Coronary artery (tissue), 2 donors: ENCODE results near the gene ABCC9.
A peak's percentile ranks its signal among the peaks of the same experiment; 100 is the strongest.

Experiments
- DNase-seq: peaks from one replicate; pipeline ENCODE4 v3.0.0-alpha.2; 2017; ENCODE audit warnings: low spot score
- H3K27ac ChIP-seq, 2 donors: fragments of 200-600 bp; sonication (generic); one replicate each; pipeline ENCODE4 v1.5.1; 2016 to 2019
- H3K4me3 ChIP-seq: fragments of 200-600 bp; sonication (generic); 2 replicates; pipeline ENCODE4 v1.5.1; 2016; ENCODE audit warnings: mild to moderate bottlenecking, moderate library complexity
- TF ChIP-seq, protein P1 (sequence below): fragments of 200-600 bp; sonication (generic); IDR thresholded peaks from one replicate; pipeline ENCODE4 v1.5.1; 2019; ENCODE audit warnings: antibody characterized with exemption

Gene ABCC9

DNA sequence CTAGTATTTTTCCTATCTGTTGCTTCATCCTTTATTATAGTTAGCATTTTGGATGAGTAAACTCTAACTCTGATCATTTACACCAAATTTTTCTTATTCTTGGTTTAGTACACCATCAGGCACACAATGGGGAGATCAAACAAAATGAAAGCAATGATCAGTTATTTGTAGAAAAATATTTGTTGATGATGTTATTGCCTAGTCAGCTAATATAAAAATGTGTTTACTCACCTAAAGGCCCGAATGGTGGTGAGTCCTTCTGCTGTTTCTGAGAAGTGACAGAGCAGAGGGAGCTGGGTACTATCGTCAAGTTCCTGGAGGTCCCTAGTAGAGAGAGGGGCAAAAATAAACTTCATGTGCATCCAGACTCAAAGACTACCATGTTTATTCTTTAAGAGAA is 103.4 kb downstream of the ABCC9 start:
- DNase-seq = no peak
- no peak overlapping the region for H3K4me3 ChIP-seq
- H3K27ac ChIP-seq = no peak overlapping the region
- TF ChIP-seq, protein P1, sequence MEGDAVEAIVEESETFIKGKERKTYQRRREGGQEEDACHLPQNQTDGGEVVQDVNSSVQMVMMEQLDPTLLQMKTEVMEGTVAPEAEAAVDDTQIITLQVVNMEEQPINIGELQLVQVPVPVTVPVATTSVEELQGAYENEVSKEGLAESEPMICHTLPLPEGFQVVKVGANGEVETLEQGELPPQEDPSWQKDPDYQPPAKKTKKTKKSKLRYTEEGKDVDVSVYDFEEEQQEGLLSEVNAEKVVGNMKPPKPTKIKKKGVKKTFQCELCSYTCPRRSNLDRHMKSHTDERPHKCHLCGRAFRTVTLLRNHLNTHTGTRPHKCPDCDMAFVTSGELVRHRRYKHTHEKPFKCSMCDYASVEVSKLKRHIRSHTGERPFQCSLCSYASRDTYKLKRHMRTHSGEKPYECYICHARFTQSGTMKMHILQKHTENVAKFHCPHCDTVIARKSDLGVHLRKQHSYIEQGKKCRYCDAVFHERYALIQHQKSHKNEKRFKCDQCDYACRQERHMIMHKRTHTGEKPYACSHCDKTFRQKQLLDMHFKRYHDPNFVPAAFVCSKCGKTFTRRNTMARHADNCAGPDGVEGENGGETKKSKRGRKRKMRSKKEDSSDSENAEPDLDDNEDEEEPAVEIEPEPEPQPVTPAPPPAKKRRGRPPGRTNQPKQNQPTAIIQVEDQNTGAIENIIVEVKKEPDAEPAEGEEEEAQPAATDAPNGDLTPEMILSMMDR = no peak

DNA sequence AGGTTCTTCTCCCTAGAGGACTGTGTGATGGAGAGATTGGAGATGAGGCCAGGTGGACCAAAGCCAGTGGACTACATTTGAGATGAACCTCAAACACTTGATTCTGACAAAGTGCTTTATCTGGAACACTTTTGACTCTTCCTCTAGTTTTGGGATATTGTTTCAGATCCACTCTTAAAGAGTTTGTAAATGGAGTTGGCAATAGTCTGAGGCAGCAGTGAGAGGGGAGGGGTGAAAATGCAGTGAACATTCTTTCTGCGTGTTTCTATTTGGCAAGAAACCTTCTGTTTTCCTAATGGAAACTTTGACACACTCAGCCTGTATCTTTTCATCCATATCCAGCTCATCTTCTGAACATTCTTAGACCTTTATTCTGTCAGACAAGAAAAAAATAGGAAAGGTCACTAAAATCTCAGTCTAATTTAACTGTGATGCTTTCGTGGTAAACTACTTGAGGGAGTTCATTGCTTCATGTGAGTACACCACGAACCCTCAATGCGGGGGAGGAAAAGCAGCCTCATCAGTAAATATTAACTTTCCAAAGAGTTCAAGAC is 109.4 kb downstream of the ABCC9 start:
- DNase-seq = no peak
- Histone ChIP-seq H3K4me3 (no peak overlapping the region), H3K27ac (peak overlapping the region; percentile 4 to 72)
- TF ChIP-seq, protein P1 = no peak

DNA sequence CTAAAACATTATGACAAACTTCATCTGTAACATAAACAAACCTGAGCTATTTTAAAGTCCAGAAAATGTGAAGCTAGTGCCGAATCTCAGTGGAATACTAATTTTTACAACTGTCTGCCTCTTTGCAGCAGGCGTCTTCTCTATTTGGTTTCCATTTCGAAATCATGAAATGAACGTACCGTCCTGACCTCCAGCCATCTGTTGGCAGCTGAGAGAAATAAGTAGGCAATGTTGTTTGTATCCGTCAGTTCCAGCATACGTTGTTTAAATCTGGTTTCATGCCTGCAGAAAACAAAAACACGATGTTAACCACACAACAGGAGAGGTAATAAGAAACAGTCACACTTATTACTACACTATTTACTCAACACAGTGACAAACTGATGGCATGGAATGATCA is 112.4 kb downstream of the ABCC9 start:
- DNase-seq = no peak
- peak overlapping the region; percentile 23 for H3K4me3 ChIP-seq
- TF ChIP-seq, protein P1 = no peak
- peak overlapping the region in 1 of 2 donors; percentile 55 for H3K27ac ChIP-seq

DNA sequence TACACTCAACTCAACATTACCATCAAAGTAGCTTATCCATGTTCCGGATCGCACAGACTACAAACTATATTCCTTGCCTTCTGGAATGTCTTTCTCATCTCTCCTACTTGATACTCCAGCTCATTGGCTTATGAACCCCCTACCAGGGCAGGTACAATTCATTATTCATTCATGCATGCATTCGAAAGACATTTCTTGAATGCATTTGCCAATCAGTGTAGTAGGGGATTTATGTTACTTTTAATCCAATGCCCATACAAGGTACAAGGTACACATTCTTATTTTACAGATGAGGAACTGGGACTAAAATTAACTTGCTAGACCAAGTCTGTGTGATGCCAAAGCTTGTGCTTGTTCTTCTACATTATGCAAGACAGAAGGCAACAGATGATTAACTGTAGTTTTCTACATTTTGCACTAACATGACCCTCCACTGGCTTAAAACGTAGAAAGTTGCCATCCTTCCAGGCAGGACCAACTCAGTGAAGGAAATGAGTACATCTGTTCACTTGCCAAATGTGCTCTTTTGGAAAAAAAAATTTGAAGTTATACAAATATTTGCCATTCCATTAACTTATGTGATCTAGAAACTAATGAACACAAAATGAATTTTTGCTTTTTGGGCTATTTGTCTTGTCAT is 113.0 kb downstream of the ABCC9 start:
- TF ChIP-seq, protein P1 = no peak
- DNase-seq = no peak
- Histone ChIP-seq H3K27ac (peak overlapping the region in 1 of 2 donors; percentile 55), H3K4me3 (peak overlapping the region; percentile 23)

DNA sequence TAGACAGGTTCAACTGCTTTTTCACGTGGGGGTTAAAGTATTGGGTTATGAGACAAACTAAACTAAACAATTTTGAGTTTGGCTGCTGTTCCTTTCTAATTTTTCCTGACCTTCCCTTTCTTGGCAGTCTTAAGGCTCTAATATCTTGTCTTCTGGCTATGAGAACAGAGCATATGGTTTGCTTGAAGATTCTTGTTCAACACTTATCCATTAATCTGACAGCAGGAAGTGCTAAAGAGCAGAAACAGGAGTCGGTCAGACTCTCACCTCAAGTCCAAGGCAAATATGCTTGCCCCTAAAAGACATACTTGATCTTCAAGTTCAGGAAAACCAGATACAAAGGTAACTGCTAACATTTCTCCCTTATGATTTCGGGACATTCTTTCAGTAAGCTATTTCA is 114.1 kb downstream of the ABCC9 start:
- no peak for DNase-seq
- TF ChIP-seq, protein P1 = no peak
- Histone ChIP-seq H3K27ac (no peak overlapping the region), H3K4me3 (no peak overlapping the region)

DNA sequence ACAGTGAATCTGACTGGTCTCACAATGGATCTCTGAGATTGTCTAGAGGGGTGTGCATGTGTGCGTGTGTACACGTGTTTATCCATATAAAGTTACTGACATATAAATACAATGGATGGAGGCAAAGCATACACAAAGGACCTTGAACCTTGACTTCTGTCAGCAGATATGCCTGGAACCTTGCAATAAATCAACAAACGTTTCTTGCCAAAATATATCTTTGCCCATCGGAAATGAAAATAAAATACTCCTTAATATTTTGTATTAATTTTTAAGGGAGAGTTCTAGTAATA is 114.7 kb downstream of the ABCC9 start:
- Histone ChIP-seq H3K4me3 (no peak overlapping the region), H3K27ac (no peak overlapping the region)
- DNase-seq = no peak
- TF ChIP-seq, protein P1 = no peak

DNA sequence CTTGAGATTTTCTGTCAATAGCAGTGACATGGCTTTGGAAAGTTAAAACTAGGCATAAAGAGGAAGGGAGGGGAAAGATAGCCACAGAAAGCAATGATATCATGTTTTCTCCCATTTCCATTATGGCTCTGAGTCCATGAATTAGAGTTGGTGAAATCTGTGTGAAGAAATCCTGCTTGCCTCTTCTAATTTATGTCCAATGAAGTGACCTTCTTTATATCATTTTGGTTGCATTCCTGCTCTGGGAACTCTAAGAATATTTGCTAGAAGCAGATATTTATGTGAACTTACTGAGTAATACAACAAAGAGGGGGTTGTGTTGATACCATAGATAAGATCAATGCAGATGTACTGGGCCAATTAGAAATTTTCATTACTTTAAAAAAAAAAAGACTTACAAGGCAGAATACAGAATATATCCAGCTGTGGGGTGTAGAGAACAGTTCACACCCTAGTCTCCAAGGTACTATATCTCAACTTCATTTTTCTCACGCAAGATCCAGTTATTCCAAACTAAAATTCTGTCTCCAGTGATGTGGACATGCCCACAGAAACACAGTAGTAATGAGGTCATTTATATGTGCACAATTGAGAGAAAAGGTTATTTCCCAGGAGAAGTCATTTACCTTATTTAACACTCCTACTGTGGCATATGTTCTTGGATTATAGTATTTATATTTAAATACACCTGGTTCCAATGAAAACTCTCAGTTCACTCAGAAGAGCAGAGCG is 115.2 kb downstream of the ABCC9 start:
- no peak for DNase-seq
- TF ChIP-seq, protein P1 = no peak
- Histone ChIP-seq H3K27ac (no peak overlapping the region), H3K4me3 (no peak overlapping the region)
